ENCODE measurements around the gene ERC2.

GRCh38 chr3:55859305-55859704 is 609.0 kb downstream of the ERC2 start:
- TF ChIP-seq, protein P1, sequence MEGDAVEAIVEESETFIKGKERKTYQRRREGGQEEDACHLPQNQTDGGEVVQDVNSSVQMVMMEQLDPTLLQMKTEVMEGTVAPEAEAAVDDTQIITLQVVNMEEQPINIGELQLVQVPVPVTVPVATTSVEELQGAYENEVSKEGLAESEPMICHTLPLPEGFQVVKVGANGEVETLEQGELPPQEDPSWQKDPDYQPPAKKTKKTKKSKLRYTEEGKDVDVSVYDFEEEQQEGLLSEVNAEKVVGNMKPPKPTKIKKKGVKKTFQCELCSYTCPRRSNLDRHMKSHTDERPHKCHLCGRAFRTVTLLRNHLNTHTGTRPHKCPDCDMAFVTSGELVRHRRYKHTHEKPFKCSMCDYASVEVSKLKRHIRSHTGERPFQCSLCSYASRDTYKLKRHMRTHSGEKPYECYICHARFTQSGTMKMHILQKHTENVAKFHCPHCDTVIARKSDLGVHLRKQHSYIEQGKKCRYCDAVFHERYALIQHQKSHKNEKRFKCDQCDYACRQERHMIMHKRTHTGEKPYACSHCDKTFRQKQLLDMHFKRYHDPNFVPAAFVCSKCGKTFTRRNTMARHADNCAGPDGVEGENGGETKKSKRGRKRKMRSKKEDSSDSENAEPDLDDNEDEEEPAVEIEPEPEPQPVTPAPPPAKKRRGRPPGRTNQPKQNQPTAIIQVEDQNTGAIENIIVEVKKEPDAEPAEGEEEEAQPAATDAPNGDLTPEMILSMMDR (IDR thresholded peaks at IDR 0.05; ENCODE audit: insufficient read depth, low read length, poor library complexity, severe bottlenecking): no peak
- no peak for TF ChIP-seq EZH2phosphoT487 (conservative IDR thresholded peaks at IDR 0.05; ENCODE audit: low read length)

Data from SU-DHL-6 (cell line).